Activated CD8-positive, alpha-beta memory T cell treated with anti-CD3 and anti-CD28 coated beads for 1 hour (primary cell): ENCODE measurements around the gene PNPLA3.

Experiments used
- DNase-seq, 2 donors: peaks; one replicate each; pipeline ENCODE4 v3.0.0-alpha.2; 2020; ENCODE audit warnings: low read depth in 1 of 2; ENCODE audit errors: extremely low read depth in 1 of 2

Gene PNPLA3

GRCh38 chr22:43955883-43956782 is 32.5 kb downstream of the PNPLA3 start:
- DNase-seq, result no peak

DNA sequence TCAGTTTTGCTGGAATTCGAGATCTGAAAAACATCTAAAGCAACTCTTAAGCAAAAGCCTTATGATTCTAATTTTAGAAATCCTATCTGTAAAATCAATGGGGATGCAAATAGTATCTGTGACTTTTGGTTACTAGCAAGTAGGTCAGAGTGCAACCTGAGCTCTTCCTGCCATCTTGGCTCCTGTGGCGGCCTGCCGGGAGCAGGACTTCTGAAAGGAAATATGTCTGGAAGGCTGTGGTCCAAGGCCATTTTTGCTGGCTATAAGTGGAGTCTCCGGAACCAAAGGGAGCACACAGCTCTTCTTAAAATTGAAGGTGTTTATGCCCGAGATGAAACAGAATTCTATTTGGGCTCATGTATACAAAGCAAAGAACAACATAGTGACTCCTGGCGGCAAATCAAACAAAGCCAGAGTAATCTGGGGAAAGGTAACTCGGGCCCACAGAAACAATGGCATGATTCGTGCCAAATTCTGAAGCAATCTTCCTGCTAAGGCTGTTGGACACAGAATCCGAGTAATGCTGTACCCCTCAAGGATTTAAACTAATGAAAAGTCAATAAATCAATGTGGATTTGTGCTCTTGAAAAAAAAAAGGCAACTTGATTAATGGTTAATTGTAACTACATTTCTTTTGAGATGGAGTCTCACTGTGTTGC is 33.3 kb downstream of the PNPLA3 start:
- no peak for DNase-seq

DNA sequence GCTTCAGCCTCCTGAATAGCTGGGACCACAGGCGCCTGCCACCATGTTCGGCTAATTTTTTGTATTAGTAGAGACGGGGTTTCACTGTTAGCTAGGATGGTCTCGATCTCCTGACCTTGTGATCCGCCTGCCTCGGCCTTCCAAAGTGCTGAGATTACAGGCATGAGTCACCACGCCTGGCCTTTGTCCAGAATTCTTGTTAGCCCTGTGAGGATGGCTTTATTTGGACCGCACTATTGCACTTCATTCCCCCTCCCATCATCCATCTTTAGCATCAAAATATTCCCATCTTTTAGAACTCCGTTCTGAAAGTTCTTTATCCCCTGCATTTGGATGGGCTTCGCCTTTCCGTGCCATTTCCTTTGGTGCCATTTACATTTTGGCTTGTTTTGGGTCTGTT is 34.3 kb downstream of the PNPLA3 start:
- no peak for DNase-seq

DNA sequence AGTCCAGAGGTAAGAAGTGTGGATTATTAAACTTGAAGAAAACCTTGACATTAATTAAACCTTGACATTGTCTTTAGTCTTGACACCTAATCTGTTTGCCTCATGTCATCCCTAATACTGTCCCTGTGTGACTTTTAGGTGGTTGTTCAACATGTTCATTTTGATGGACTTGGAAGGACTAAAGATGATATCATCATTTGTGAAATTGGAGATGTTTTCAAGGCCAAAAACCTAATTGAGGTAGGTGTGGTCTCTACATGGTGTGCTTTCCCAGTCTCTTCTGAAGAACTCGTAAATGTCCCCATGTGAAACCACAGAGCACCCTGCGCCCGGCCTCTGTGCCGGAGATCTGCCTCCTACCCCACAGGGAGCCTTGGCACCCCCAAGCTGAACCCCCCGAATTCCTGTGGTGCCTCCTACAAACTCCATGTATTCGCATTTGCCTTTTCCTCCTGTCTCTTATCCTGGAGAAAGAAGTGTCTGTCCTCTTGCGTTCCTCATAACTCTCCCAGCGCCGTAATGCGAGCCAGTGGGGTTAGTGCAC is 40.8 kb downstream of the PNPLA3 start:
- DNase-seq, result no peak

- no peak for DNase-seq
Measured at GRCh38 chr22:43967069-43967468, 43.5 kb downstream of the PNPLA3 start.

DNA sequence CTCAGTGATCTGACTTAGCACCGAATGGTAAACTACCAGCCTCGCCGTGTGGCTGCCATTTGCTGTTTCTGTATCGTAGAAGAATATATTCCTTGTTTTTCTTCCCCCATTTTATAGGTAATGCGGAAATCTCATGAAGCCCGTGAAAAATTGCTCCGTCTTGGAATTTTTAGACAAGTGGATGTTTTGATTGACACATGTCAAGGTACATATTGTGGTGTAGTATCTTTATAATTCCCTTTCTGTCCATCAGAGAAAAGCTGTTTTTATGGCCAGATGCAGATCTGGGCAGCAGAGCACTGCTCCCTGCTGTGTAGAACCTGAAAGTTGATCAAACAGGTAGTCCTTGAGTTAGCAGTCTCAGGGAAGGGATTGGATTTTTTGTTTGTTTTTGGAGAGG is 45.0 kb downstream of the PNPLA3 start:
- DNase-seq, result no peak

GRCh38 chr22:43969021-43969878 is 45.6 kb downstream of the PNPLA3 start:
- no peak for DNase-seq

DNA sequence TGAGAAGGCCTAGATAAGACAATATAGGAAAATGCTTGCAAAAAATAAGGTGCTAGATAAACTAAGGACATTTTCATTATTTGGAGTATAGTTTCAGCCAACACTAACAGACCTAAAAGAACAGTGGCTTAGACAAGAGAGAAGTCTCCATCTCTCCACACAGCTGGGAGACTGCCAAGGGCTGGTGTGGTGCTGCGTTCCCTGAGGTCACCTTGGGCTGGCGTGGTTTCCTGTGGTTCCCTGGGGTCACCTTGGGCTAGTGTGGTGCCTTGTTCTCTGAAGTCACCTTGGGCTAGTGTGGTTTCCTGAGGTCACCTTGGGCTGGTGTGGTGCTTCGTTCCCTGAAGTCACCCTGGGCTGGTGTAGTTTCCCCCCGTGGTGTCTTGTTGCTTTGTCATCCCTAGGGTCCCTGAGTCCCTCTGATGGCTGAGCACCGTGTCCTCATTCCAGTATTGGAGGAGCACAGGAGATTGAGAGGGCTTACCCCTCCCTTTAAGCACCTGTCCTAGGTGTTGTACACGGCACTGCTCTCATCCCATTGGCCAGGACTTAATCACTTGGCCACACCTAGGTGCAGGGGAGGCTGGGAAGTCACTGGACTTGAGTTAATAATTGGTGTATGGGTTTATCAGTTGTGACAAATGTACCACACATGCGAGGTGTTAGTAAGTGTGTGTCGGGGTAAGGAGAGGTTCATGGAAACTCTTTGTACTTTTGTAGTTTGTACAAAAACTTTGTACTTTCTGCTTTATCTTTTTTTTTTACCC is 46.6 kb downstream of the PNPLA3 start:
- DNase-seq, result no peak

DNA sequence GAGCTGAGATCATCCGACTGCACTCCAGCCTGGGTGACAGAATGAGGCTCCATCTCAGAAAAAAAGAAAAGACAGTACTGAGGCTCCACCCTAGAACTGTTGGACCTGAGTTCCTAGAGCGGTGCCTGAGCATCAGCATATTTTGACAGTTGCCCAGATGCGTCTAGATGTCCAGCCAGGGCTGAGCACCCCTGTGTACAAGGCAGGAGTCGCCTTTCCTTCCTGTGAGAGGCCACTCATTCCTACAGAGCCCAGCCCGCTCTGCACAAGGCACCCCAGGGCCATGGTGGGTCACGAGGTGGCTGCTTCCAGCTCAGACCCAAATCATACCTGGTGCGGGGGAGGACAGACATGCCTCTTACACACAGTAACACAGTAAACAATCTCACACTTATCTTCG is 47.5 kb downstream of the PNPLA3 start:
- no peak for DNase-seq

GRCh38 chr22:43972931-43973462 is 49.4 kb downstream of the PNPLA3 start:
- DNase-seq, result no peak

- DNase-seq, result no peak
Measured at GRCh38 chr22:43974028-43974545, 50.5 kb downstream of the PNPLA3 start.

DNA sequence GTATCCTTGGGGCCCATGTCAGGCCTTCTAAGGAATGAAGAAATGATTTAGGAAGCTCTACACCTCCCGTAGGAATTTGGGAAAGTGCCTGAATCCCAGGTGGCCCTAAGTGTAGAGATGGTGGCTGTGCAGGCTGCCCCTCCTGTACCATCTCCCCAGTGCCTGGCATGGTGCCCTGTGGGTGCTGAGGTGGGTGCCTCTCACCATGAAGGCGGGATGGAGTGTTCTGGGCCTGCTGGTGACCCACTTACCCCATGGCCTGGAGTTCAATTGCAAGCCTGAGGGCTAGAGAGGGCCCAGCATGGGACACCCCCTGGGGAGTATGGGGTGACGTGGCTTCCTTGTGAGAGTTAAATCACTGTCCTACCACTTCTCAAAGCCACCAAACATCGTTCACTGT is 51.4 kb downstream of the PNPLA3 start:
- DNase-seq, result no peak

DNA sequence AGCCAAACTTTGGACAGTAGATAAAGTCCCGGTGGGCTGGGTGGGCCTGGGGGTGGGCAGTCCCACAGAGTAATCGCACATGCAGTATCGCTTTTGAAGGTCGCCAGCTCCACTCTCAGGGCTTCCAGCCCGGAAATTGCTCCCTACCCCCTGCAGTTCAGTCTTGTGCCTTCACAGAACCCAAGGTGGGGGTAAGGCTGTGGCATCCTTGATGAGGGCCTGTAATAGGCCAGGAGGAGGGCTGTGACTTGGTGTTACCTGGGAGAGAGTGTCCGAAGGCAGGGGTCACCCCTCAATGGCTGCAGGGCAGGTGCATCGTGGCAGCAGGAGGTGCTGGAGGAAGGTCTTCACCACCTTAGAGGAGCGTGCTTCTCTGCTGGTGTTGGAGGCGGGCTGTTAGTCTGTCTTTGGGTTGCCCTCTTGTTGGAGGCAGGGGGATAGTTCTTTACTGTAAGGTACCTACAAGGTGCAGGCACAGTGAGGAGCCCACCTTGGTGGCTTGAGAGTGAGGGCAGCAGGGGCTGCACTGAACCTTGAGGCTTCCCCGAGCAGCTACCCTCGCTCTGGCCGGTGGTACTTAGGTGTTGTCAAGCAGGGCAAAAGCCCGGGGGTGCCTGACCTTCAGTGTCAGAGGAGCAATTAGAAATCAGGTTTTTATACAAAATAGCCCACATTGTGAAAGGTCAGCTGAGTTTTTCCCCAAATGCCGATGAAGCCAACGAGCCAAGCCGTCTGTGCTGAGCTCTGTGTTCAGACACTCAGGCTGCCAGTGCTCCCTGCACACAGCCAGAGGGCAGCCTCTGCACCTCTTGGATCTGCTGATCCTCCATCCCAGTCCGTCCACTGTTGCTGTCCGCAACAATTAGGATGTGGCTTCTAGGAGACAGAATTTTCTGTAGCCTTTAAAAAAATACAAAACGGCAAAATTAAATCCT is 53.5 kb downstream of the PNPLA3 start:
- no peak for DNase-seq

DNA sequence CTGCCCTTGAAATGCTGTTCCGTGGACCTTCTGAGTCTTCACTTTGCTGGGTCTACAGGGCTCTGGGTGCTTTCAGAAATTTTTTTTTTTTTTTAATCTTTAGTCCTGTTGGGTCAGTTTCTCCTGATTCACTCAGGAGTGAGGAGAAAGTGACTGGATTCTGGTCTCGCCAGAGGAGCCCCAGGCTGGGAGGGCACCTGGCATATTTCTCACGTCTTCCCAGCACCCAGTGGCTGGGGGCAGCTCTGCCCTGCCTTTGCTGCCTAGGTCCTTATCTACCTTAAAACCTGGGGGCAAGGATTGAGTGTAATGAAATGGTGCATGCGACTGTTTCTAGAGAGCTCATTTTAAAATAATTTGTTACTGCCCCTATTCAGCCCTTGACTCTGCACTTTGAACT is 55.0 kb downstream of the PNPLA3 start:
- DNase-seq, result no peak

DNA sequence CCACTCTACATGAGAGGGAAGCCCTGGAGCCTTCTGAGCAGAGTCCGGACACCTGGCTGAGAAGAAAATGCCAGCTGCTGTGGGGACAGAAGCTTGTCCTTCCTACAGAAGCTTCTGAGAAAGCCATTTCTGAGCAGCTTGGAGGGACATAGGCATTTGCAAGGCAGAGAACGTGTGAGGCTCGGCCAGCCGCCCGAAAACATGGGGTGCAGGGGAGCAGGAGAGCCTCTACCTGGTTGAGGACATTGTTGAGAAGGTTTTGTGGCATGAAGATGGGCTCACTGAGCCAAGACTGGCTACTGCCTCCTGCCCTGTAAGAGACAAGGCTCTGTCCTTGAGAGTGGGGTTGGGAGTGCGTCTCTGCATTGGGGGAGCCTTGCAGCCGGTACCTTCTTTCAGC is 57.0 kb downstream of the PNPLA3 start:
- DNase-seq, result no peak

GRCh38 chr22:43980996-43981395 is 57.4 kb downstream of the PNPLA3 start:
- DNase-seq, result no peak

DNA sequence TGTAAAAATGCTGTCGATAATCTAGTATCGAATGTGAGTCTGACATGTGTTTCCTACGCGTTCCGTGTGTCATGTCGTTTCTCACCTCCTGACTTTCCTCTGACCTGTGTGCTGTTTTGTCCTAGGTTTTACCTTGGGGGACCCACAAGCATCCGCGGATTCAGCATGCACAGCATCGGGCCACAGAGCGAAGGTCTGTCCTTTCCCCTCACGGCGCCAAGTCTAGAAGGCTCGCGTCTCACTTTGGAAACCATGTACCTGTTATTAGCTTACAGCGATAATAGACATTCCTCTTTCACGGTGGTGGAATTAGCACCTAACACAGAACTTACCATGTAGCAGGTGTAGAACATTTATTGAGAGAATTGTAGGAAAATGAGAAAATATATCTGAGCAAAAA is 60.2 kb downstream of the PNPLA3 start:
- DNase-seq, result no peak

DNA sequence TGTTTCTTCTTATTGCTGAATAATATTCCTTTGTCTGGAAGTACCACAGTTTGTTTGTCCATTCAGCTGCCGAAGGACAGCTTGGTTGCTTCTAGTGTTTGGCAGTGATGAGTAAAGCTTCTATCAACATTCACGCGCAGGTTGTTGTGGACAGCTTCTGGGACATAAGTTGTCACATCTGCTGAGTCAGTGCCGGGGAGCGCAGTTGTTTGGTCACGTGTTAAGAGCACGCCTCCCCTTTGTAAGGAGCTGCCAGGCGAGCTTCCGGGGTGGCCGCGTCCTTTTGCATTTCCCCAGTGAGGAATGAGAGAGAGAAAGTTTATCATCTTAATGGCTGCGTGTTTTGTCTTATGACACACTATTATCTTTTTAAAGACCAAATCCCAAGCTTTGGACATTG is 61.9 kb downstream of the PNPLA3 start:
- no peak for DNase-seq
